ENCODE measurements around the gene DPP4. TPM values are rescaled to one million over a fixed set of nuclear protein-coding genes. Genes with fewer than 3 reads are reported as not detected.

The DPP4 gene
- polyA plus RNA-seq, 1 donor from 2014 or later = not detected

GRCh38 chr2:162035981-162036380, 38.0 kb downstream of the DPP4 start:
- no peak overlapping the region for H2AFZ ChIP-seq (ENCODE audit: low read depth, low read length)
- no peak overlapping the region for H3K27ac ChIP-seq (ENCODE audit: low read length)
- no peaks in the 10 kb centered on the region for H3K9me3 ChIP-seq (ENCODE audit: low read length)
- no peaks in the 10 kb centered on the region for H4K20me1 ChIP-seq (ENCODE audit: insufficient read depth)
- H3K9ac ChIP-seq (ENCODE audit: low read length) = no peak overlapping the region
- no peaks in the 10 kb centered on the region for H3K9me2 ChIP-seq (ENCODE audit: insufficient read depth, low read length)
- no peaks in the 10 kb centered on the region for H3K79me2 ChIP-seq (replicated peaks; ENCODE audit: insufficient read depth, low read length)
- H3F3A ChIP-seq (ENCODE audit: insufficient read depth, low read length, poor library complexity, severe bottlenecking) = no peaks in the 10 kb centered on the region
- TF ChIP-seq MXI1 (conservative IDR thresholded peaks at IDR 0.05; ENCODE audit: poor library complexity, severe bottlenecking) (no peak), SMC3 (conservative IDR thresholded peaks at IDR 0.05; ENCODE audit: poor library complexity) (no peak), TAF1 (IDR thresholded peaks at IDR 0.05; ENCODE audit: low read depth) (no peak), EZH2 (IDR thresholded peaks at IDR 0.05; ENCODE audit: borderline replicate concordance, insufficient read depth, low read length, poor library complexity, severe bottlenecking) (no peak), REST (IDR thresholded peaks at IDR 0.05; ENCODE audit: borderline replicate concordance) (no peak), EP300 (conservative IDR thresholded peaks at IDR 0.05; ENCODE audit: poor library complexity, severe bottlenecking) (no peak), RAD21 (conservative IDR thresholded peaks at IDR 0.05) (no peak), POLR2AphosphoS5 (IDR thresholded peaks at IDR 0.05) (no peak), CTCF (IDR thresholded peaks at IDR 0.05; ENCODE audit: poor library complexity, severe bottlenecking) (no peak)
- H3K4me3 ChIP-seq (ENCODE audit: low read length) = no peak overlapping the region
- H3K27me3 ChIP-seq (ENCODE audit: insufficient read depth, low read depth, low read length) = no peaks in the 10 kb centered on the region
- no peaks in the 10 kb centered on the region for H3K36me3 ChIP-seq (ENCODE audit: insufficient read depth, low read length)
- no peak overlapping the region for H3K4me2 ChIP-seq (ENCODE audit: low read length)

GRCh38 chr2:162030363-162031190, 43.4 kb downstream of the DPP4 start:
- no peak overlapping the region for H3K27ac ChIP-seq (ENCODE audit: low read length)

More at GRCh38 chr2:162030363-162031190, 43.4 kb downstream of the DPP4 start:
- no peaks in the 10 kb centered on the region for H3K9me3 ChIP-seq (ENCODE audit: low read length)
- H3F3A ChIP-seq (ENCODE audit: insufficient read depth, low read length, poor library complexity, severe bottlenecking) = no peaks in the 10 kb centered on the region
- H3K27me3 ChIP-seq (ENCODE audit: insufficient read depth, low read depth, low read length) = no peaks in the 10 kb centered on the region
- H2AFZ ChIP-seq (ENCODE audit: low read depth, low read length) = no peak overlapping the region
- H3K9me2 ChIP-seq (ENCODE audit: insufficient read depth, low read length) = no peaks in the 10 kb centered on the region
- no peak overlapping the region for H3K4me2 ChIP-seq (ENCODE audit: low read length)
- no peaks in the 10 kb centered on the region for H3K36me3 ChIP-seq (ENCODE audit: insufficient read depth, low read length)
- no peak overlapping the region for H3K4me3 ChIP-seq (ENCODE audit: low read length)
- H4K20me1 ChIP-seq (ENCODE audit: insufficient read depth) = no peaks in the 10 kb centered on the region
- no peak overlapping the region for H3K9ac ChIP-seq (ENCODE audit: low read length)
- H3K79me2 ChIP-seq (replicated peaks; ENCODE audit: insufficient read depth, low read length) = no peaks in the 10 kb centered on the region
- TF ChIP-seq TAF1 (IDR thresholded peaks at IDR 0.05; ENCODE audit: low read depth) (no peak), RAD21 (conservative IDR thresholded peaks at IDR 0.05) (no peak), CTCF (IDR thresholded peaks at IDR 0.05; ENCODE audit: poor library complexity, severe bottlenecking) (no peak), SMC3 (conservative IDR thresholded peaks at IDR 0.05; ENCODE audit: poor library complexity) (no peak), MXI1 (conservative IDR thresholded peaks at IDR 0.05; ENCODE audit: poor library complexity, severe bottlenecking) (no peak), POLR2AphosphoS5 (IDR thresholded peaks at IDR 0.05) (no peak), EZH2 (IDR thresholded peaks at IDR 0.05; ENCODE audit: borderline replicate concordance, insufficient read depth, low read length, poor library complexity, severe bottlenecking) (no peak), EP300 (conservative IDR thresholded peaks at IDR 0.05; ENCODE audit: poor library complexity, severe bottlenecking) (no peak), REST (IDR thresholded peaks at IDR 0.05; ENCODE audit: borderline replicate concordance) (no peak)

Measured in neural cell (in vitro differentiated cells).